GM19452 (cell line): Measurements from ENCODE around the gene WHRN.

Experiments used
- ATAC-seq: cut with Tn5 transposase; IDR thresholded peaks from one replicate; pipeline ENCODE4 v1.9.1; 2021; ENCODE audit not compliant: unreplicated experiment

WHRN gene

GRCh38 chr9:114505187-114506081 is at the start of gene WHRN:
Gene WHRN (minus strand): TSS chr9:114505473. CDS start chr9:114504801, 672 bp downstream.
- ATAC-seq: peak; percentile 83

- ATAC-seq: no peak
Observed at GRCh38 chr9:114553202-114553601, 47.9 kb upstream of the WHRN start.

- no peak for ATAC-seq
Observed at GRCh38 chr9:114552706-114553105, 47.4 kb upstream of the WHRN start.

DNA sequence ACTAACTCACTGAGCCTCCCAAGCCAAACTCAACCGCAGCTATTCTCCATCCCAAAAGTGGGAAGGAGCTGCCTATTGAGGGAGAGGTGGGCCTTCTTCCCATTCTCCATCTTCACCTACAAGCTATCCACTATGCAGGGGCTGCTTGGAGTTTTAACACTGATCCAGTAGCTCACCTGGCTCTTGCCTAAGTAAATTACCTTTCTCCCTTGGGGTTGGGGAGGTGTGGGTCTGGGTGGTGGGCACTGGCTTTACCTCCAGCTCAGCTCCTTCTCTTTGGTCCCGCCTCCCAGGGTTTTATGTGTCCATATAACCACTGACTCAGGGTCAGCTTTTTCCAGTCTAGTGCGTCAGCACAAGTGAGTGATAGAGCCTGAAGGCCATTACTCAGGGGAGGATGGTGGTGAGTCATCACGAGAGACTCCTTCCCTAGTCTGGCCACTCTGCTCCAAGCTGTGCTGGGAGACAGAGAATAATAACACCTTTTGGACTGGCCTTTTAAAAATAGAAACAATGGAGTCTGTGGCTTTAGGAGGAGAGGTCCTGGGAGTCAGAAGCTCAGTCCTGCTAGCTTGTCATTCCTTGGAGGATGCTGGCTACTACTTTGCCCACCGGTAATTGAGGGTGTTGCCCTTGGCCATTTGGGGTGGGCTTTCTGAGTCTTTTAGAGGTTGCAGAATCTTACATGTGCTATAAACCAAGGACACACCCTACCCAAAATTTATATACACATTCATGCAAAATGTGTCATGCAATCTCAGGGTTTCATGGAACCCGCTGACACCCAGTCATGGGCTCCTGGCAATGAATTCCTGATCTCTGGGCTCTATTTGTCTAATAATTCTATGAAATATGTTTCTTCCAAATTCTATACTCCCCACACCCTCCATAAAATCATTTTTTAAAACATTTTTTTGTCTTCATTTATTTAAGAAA is 46.7 kb upstream of the WHRN start:
- no peak for ATAC-seq

DNA sequence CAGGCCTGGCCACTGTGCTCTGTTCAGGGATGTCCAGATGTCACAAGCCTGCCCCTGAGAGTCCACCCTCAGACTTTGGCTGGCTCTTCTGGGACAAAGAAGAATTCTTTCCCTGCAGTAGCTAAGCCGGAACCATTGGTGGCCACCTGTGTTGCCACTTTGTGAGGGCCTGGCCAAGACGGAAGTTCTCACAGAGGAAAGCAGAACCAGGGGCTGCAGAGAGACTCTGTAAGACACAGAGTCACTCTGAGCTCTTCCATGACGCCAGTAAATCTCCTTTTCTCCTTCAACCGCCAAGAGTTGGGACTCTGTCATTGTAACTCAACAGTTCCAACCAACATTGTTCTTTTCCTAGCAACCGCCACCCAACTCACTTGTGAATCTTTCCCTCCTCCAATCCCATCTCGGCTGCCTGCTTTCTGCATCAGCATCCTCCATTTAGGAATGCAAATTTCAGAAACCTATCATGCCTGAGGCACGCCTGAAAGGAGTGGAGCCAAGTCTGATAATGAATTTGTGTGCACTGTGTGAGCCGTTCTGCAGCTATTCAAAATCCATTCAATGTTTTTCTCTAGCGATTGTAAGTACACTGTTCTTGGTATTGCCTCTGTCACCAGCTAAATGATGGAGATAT is 44.5 kb upstream of the WHRN start:
- ATAC-seq: no peak

DNA sequence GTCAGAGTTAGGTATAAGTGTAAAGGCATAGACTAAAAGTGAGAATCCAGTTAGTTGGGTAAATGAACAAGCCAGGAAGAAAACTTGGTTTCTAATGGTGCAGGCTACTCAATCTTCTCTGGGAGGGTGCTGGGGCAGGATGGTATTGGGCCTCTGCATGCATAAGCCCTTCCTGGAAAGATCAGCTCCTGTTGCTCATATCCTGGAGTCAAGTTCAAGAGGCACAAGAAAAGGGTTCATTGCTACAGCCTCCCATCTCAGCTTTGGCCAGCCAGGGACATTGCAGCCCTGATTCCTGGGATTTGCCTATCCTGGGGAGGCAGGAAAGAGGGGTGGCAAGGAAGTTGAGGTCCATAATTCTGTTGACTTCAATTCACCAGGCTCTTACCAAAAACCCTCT is 41.6 kb upstream of the WHRN start:
- ATAC-seq: no peak

DNA sequence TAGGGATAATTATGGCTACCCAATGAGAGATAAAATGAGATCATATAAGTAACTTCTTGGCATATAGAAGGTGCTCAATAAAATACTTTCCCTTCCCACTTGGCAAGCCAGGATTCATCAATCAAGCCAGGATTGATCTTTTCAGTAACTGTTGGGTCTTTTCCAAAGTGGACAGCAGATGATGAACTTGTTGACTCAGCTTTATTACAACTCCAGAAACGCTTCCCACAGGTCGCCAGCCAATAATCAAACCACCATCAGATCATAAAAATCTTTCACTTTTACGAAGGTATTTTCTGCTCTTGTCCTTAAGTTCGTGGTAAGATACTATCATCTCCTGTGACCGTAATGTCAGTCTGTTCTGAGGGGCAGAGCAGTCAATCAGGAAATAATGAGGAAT is 39.8 kb upstream of the WHRN start:
- no peak for ATAC-seq

- ATAC-seq: no peak
Observed at GRCh38 chr9:114539701-114540380, 34.6 kb upstream of the WHRN start.

DNA sequence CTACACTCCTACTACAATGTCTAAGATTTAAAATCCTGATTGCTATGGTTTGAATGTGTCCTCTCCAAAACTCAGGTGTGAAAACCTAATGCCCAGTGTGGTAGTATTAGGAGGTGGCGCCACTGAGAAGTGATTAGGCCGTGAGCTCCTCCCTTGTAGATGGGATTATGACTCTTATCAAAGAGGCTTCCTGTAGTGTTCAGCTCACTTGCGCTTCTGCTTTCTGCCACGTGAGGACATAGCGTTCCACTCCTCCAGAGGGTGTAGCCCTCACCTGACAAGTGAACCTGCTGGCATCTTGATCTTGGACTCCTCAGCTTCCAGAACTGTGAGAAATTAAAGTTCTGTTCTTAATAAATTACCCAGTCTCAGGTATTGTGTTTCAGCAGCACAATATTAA is 33.0 kb upstream of the WHRN start:
- ATAC-seq: no peak

- no peak for ATAC-seq
Observed at GRCh38 chr9:114532561-114533237, 27.4 kb upstream of the WHRN start.

GRCh38 chr9:114529285-114529684 is 24.0 kb upstream of the WHRN start:
- ATAC-seq: no peak

GRCh38 chr9:114526807-114527206 is 21.5 kb upstream of the WHRN start:
- ATAC-seq: no peak

DNA sequence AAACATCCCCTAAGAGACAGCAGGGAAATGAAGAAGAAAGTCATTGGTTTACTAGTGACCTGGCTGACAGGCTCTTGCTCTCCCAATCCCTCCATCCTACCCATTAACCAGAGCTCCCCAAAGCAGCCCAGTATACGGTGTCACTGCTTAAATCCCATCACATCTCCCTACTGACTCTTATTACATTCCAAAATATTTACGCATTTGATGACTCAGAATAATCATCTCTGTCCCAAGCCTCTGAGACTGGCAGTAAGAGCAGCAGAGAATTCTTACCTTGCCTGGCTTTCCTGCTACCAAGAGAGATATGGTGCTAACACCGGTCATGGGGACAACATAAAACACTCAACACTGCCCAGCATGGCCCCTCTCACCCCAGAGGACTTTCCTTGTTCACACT is 20.2 kb upstream of the WHRN start:
- no peak for ATAC-seq

DNA sequence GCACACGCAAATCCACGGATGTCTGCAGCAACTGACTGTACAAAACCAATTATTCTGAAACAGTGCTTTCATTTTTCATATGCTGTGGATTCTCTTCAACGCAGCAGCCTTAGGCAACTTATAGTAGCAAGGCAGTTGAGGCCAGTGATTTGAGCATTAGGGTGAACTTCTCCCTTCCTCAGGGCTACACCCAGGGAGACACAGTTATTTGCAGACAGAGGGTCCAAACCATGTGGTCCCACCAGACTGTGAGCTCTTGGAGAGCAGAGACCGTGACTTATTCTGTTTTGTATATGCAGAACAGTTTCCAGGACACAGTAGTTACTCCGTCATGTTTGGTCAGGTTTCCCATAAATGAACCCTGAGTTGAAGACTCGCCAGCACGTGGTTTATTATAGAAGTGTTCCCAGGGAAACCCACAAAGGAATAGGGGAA is 19.0 kb upstream of the WHRN start:
- ATAC-seq: no peak

- ATAC-seq: no peak
Observed at GRCh38 chr9:114522847-114523246, 17.6 kb upstream of the WHRN start.

DNA sequence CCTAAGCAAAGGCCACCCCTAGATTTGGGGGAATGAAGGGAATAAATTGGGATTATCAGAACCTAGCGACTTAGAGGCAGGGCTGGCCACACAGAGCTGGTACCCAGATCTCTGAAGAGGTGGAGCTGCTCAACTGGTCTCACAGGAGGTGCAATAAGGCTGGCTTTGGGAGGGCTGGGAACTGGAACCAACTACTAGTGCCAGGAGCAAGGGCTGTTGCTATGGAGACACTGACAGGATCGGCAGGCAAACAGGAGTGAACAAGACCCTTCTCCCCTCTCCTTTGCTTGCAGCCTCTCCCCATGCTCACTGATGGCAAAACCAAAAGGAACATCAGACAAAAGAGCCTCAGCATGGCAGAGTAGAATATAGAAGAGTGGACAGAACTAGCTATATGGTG is 17.0 kb upstream of the WHRN start:
- no peak for ATAC-seq

- ATAC-seq: no peak
Observed at GRCh38 chr9:114521846-114522245, 16.6 kb upstream of the WHRN start.

DNA sequence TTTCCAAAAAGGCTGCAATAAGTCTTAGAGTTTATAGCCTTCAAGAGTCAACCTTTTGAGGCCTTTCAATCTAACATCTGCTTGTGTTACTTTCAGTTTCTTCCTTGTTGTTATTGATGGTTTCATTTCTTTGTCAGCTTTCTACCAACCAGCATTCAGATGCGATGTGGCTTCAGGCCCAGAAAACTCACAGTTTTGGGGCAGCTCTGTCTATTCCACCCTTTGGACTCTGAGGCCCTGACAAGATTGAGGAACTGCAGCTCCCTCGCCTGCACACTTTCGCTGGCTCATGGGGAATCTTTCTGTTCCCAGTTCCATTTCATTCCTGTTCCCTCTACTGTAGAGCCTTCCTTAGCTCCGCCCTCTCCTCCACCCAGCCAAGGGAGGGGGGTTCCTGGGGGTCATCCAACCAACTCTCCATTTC is 13.3 kb upstream of the WHRN start:
- ATAC-seq: peak; percentile 80

GRCh38 chr9:114518120-114518519 is 12.8 kb upstream of the WHRN start:
- no peak for ATAC-seq

DNA sequence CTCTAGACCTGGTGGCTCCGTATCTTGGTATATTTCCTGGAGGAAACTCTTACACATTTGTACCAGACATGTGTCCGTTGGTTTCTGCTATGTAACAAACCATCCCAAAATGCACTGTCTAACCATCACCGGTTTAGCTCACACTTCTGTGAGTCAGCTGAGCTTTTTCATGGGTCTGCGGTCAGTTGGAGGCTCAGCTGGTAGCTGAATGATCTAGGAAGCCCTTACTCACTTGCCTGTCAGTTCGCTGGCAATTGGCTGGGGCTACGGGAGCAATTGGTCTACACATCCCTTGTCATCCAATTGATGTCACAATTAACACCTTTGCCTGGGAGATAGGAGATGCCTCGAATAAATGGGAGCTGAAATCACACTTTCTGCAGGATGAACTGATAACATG is 11.6 kb upstream of the WHRN start:
- ATAC-seq: no peak
